ENCODE measurements around the gene ZBTB11.
A peak's percentile ranks its signal among the peaks of the same experiment; 100 is the strongest.
"Not testable (repeated sequence)": the region's sequence is repeated elsewhere in the genome, so short reads cannot be mapped to it uniquely, and the experiment has no call there.

The ZBTB11 gene

DNA sequence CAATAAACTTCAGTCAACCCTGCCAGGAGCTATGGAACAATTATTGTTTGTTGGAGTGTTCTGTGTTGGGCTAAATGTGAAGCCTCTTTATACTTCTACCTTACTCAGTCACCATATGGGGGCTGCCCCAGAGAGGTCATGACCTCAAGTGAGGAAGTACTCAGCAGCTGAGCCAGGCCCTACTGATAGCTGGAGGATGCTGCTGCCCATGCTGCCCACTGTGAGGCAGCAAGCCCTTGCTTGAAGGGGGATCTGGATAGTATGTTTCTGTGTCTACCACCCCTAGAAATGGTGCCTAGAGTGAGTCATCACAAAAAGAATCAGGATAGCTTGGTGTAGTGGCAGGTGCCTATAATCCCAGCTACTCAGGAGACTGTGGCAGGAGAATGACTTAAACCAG lies 14.0 kb upstream of the ZBTB11 start:
- no peak for DNase-seq (ENCODE audit: low read depth)

DNA sequence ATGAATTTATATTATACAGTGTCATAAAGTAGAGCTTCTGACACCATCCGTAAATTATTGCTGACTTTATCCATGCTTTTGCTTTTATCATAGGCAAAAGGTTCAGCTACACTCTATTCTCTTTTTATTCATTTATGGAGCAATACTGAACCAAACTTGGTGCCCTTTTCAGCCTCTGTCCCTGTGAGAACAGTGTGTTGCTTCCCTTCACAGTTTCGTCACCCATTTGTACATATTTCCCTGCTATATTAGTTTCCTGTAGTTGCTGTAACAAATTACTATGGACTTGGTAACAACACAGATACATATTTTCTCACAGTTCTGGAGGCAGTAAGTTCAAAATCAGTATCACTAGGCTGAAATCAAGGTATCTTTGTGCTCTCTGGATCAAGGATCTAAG lies 12.4 kb upstream of the ZBTB11 start:
- DNase-seq (ENCODE audit: low read depth) = no peak

DNA sequence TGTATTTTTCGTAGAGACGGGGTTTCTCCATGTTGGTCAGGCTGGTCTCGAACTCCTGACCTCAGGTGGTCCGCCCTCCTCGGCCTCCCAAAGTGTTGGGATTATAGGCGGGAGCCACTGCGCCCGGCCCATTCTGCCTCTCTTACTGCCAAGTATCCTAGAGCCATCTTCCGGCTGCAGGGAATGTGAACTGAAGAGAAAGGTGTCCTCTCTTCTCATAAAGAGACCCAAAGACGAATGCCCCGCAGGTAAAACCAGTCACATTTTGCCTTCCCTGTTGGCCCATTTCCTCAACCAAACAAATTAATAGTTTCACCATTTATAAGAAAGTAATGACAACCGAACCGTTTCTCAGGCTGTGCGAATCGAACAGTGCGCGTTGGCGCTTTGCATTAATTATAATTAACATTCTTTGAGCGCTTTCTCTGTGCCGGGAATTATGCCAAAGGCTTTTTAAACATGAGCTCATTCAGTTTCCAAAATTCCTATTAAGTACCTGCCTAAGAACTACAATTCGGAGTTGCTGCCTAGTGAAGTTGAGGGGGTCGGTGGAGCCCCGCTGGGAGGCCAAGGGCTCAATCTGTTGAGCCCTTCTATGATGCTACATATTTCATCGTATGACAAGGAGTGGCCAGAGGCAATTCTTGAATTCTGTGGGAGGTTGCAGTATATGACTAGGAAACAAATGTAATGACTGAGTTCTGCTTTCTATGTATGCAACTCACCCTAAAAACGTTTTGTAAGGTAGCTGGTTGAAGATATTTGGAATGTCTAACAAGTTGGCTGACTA lies 10.4 kb upstream of the ZBTB11 start:
- no peak for DNase-seq (ENCODE audit: low read depth)

DNA sequence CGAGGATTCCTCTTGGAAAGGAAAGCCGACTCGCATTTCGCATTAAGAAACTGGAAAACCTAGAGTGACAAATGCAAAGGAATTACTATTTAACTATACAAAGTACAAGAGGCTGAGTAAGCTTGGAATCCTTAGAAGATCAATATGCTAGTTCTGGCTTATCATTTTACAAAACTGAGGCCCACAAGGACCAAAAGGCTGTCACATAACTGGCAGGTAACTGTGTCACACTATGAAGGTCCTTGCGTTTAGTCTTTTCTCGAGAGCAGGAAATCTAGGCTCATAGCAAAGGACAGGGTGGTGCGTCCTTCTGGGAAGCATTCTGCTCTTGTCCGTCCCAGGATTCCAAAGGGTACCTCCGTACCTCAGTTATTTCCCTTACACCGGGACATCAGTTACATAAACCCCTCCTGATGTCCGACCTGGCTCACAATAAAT lies 9.0 kb upstream of the ZBTB11 start:
- DNase-seq (ENCODE audit: low read depth) = no peak

DNA sequence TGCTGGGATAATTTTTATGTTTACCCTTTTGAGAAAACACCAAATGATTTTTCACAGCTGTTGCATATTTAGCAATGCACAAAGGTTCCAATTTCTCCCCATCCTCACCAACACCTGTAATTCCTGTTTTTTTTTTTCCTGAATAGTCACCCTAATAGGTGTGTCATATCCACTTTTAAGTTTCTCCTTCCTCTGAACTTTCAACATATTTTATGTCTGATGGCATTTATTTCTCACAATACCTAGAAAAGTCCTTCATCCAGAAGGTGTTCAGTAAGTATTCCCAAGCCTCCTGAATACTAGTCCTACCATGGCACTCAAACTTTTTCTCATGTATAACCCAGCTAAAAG lies 8.1 kb upstream of the ZBTB11 start:
- no peak for DNase-seq (ENCODE audit: low read depth)

DNA sequence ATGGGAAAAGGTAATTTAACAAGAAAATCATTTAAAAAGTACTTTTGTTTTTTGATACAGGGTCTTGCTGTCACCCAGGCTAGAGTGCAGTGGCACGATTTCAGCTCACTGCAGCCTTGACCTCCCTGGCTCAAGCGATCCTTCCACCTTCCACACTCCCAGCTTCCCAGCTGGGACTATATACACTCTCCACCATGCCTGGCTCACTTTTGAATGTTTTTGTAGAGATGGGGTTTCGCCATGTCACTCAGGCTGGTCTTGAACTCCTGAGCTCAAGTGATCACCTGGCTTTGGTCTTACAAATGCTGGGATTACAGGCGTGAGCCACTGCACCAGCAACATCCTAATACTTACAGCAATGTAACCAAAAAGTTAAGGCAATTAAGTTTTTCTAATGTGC lies 3.5 kb upstream of the ZBTB11 start:
- DNase-seq (ENCODE audit: low read depth) = no peak

DNA sequence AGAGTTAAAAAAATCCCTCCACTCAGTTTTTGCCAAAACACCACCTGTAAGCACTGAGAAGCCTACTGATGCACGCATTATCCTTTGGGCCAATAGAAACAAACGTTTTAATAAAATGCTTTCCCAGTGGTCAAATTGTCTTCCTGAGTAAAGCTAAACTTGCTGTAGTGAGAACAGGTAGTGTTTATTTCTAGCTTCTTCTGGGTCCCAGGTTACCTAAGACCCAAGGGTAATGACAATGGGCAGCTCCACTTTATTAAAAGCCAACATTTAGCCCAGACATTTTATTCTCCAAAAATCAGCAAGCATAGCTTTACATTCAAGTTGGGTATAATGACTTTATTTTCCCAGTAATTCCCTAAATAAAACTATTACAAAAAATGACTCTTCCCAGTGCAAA lies 1.9 kb upstream of the ZBTB11 start:
- DNase-seq (ENCODE audit: low read depth) = not testable (repeated sequence)

DNA sequence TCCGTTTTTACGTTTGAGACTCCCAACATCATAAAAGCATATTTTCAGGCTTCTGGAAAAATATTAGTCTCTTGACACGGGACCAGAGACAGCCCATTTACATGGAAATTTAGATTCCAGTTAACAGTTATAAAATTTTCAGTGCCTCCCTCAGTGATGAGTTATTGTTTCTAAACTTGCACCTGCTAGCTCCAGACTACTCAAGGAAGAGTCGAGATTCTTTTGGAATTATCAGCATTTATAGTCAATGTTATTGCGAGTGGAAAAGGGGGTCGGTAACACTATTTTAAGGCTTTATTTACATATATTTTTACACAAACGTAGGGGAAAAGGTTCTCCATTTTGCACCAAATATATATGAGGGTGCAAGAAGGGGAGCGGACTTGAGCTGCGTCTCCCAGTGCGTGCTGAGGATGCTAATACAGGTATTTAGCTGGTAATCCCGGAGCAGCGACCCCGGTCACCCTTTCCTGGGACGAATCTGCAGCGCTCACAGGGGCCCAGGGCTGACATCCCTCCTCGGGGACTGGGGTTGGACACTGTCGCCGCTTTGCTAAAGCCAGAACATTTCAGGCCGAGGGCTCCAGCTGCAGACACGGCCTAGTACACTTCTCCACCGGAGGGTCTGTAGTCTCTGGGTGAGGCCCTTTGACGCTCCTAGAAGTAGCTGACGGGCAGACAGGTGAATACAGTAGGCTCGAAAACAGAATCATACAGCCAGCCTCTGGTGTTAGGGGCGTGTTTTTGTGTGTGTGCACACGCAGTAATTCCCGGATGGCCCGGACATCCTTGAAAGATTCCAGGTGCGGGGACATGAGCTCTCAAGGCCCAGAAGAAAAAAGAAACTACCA lies 729 bp upstream of the ZBTB11 start:
- DNase-seq (ENCODE audit: low read depth) = no peak

DNA sequence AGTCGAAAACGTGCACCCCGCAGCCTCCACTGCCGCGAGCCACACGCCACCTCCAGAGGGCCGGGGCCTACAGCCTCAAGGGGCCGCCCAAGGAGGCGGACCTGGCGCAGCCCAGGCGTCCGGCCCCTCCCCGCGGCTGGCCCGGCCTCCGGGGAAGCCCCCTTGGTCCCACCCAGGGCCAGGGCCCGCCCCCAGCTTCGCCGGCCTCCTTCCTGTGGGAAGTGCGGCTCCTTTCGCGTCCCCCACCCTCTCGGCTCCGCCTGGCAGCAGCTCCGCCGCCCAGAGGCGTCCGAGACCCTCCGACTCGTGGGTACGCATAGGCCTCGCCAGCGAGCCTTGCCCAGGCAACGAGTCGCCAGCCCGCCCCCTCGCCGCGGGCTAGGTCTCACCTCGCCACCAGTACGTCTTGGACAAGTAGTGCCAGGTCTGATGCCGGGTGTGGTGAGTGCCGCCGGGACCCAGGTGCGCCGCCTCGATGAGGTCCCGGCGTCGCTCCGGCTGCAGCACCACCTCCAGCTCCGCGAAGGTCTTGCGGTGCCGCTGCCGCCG lies 642 bp downstream of the ZBTB11 start:
- DNase-seq (ENCODE audit: low read depth) = peak; percentile 90

DNA sequence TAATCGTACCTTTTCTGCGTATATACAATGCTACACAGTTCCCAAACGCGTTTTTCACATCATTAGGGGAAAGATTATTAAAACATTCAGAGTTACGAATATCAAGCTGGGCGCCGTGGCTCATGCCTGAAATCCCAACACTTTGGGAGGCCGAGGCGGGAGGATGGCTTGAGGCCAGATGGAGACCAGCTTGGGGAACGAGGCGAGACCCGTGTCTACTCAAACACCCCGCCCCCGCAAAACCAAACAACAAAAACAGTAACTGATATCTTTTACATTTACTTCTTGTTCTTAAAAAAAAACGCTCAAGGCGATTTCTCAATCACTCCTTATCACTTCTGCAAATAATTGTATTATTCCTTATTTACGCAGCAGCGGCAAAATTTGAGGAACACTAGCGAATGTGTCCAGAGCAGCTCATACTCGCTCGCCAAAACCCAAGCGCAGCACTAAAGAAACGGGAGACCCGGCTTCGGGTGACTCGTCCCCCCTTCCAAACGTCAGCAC lies 1.2 kb downstream of the ZBTB11 start:
- DNase-seq (ENCODE audit: low read depth) = no peak

DNA sequence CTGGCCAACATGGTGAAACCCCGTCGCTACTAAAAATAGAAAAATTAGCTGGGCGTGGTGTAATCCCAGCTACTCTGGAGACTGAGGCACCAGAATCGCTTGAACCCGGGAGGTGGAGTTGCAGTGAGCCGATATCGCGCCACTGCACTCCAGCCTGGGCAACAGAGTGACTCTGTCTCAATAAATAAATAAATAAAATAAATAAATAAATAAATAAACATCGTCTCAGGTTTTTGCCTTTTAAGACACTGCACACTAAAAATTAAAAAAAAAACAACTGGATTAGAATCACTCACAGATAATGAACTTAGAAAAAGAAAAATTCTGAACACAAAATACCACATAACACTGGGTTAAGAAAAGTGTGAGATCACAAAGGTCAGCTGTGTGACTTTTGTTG lies 2.4 kb downstream of the ZBTB11 start:
- no peak for DNase-seq (ENCODE audit: low read depth)

DNA sequence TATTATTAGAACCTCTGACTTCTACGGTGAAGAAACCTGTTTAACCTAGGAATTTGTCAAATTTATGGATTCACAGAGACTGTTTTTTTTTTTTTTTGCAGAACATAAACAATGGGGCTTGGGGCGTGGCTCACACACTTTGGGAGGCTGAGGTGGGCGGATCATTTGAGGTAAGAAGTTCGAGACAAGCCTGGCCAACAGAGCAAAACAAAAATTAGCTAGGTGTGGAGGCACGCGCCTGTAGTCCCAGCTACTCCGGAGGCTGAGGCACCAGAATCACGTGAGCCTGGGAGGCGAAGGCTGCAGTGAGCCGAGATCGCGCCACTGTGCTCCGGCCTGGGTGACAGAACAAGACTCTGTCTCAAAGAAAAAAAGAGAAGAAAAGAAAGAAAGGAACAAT lies 3.0 kb downstream of the ZBTB11 start:
- DNase-seq (ENCODE audit: low read depth) = no peak

DNA sequence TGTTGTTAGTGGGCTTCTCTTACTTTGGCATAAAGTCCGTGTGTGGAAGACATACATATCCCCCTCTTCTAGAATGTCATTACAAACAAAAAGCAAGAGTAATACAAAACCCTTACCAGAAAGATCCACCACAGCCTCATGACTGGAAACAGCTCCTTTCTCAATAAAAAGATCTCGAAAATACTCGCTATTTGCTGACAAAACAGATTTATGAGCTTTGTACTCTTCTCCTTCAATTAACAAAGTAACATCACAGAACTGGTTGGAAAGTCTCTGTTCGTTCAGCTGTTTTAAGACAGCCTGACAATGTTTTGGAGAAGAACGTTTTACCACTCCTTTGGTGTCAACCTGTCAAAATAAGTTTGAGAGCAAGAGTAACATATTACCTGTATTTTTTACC lies 5.9 kb downstream of the ZBTB11 start:
- DNase-seq (ENCODE audit: low read depth) = no peak

DNA sequence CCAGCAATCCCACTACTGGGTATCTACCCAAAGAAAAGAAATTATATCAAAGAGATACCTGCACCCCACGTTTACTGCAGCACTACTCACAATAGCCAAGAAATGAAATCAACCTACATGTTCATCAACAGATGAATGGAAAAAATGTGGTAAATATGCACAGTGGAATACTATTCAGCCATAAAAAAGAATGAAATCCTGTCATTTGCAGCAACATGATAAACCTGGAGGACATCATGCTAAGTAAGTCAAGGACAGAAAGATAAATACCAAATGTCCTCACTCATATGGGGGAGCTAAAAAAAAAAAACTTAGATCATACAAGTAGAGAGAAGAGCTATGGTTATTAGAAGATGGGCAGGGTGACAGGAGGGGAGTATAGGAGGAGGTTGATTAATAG lies 9.1 kb downstream of the ZBTB11 start:
- no peak for DNase-seq (ENCODE audit: low read depth)

DNA sequence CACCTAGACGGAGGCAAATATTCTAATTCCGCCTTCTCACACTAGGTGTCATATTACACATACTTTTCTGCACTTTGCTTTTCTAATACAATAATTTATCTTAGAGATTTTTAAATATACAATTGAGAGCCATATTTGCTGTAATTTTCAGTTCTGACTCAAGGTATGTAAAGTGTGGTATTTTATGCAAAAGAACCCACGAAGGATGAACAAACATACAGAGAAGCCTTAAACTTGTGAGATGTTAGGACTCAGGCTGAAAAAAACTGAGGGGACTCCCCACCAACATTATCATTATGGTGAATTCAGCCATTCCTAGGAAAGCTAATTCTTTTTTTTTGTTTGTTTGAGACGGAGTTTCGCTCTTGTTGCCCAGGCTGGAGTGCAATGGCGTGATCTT lies 9.6 kb downstream of the ZBTB11 start:
- no peak for DNase-seq (ENCODE audit: low read depth)

DNA sequence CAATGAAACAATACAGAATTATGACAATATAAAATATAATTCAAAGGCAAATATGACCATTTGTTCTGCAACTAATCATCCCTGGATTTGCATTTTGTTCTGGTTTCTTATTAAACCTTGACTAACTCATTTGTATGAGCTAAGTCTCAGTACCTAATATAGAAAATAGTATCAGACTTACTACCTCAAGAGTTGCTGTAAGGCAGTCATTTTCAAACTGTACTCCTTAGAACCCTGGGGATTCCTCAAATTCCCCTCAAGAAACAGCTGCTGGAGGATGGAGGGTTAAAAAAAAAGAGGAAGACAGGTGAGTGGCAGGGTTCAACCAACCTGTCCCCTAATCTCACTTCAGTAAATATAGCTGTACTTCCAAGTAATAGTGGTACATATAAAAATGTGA lies 11.1 kb downstream of the ZBTB11 start:
- DNase-seq (ENCODE audit: low read depth) = no peak

DNA sequence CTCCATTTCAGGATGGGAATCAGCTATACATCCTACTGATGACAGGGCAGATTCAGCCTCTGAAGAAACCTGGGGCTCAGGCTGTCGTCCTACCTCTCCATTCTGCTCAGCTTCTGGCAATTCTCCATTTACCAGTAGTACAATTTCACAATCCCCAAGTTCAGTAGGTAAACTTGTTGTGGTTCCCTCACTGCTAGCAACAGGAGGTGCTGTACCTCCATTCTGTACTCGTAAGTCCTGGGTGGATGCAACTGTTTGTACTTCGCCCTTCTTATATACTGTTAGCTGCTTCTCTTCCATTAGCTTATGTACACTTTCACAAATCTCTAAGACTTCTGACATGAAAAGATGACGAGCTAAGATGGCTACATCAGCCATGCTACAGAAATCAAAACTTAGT lies 11.6 kb downstream of the ZBTB11 start:
- DNase-seq (ENCODE audit: low read depth) = no peak

DNA sequence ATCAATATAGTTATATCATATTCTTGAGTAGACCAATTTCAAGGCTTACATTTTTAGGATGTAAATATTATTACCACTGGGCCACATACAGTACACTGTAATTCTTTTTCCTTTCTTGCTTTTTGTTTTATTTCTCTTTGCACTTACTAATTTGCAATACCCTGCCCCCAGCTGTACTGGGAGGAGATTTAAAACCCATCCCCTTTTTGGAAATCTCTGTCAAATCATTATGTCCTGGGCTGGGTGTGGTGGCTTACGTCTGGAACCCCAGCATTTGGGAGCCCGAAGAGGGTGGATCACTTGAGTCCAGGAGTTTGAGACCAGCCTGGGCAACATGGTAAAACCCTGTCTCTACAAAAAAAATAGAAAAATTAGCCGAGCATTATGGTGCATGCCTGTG lies 16.2 kb downstream of the ZBTB11 start:
- DNase-seq (ENCODE audit: low read depth) = no peak

DNA sequence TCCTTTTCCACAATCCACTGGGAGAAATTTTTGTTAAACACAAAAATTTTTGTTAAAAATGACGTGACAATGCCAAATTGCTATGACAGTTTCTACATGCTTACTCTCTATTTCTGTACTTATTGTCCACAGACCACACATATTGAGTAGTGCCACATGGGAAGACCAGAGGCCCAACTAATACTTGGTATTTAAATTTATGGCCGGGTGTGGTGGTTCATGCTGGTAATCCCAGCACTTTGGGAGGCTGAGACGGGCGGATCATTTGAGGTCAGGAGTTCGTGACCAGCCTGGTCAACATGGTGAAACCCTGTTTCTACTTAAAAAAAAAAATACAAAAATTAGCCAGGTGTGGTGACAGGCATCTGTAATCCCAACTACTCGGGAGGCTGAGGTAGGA lies 20.3 kb downstream of the ZBTB11 start:
- no peak for DNase-seq (ENCODE audit: low read depth)

DNA sequence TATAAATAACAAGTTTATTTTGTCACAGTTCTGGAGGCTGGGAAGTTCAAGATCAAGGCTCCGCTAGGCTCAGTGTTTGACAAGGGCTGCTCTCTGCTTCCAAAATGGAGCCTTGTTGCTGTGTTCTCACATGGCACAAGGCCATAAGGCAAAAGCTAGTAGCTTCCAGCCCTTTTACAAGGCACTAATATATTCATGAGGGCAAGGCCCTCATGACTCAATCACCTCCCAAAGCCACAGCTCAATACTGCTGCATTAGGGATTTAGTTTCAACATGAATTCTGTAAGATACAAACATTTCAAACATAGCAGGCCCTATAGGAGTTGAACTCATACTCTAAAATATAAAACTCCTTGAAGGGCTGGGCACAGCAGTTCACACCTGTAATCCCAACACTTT lies 30.2 kb downstream of the ZBTB11 start:
- no peak for DNase-seq (ENCODE audit: low read depth)

DNA sequence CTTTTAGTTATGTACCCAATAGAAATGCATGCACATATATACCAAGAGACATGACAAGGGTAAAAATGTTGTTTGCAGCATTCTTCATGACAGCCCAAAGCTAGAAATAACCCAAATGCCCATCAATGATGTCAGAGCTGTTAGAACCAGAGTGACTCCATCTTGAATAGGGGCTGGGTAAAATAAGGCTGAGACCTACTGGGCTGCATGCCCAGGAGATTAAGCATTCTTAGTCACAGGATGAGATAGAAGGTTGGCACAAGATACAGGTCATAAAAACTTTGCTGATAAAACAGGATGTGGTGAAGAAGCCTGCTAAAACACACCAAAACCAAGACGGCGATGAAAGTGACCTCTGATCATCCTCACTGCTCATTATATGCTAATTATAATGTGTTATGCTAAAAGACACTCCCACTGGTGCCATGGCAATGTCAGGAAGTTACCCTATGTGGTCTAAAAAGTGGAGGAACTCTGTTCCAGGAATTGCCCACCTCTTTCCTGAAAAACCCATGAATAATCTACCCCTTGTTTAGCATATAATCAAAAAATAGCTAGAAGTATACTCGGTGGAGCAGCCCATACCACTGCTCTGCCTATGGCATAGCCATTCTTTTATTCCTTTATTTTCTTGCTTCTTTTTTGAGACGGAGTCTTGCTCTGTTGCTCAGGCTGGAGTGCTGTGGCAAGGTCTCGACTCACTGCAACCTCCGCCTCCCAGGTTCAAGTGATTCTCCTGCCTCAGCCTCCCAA lies 32.9 kb downstream of the ZBTB11 start:
- DNase-seq (ENCODE audit: low read depth) = peak; percentile 10
